ENCODE results near the gene DAB2.

DAB2 gene

GRCh38 chr5:39447059-39447458, 22.3 kb upstream of the DAB2 start:
- no peak for DNase-seq

GRCh38 chr5:39446231-39446630, 21.5 kb upstream of the DAB2 start:
- DNase-seq: no peak

- DNase-seq: no peak
These were observed 19.1 kb upstream of the DAB2 start for GRCh38 chr5:39443911-39444310.

GRCh38 chr5:39442991-39443390, 18.2 kb upstream of the DAB2 start:
- DNase-seq: no peak

- DNase-seq: no peak
These were observed 17.1 kb upstream of the DAB2 start for GRCh38 chr5:39441838-39442237.

GRCh38 chr5:39440958-39441624, 16.3 kb upstream of the DAB2 start:
- no peak for DNase-seq

- DNase-seq: no peak
These were observed 15.6 kb upstream of the DAB2 start for GRCh38 chr5:39440192-39440957.

- no peak for DNase-seq
These were observed 14.9 kb upstream of the DAB2 start for GRCh38 chr5:39439582-39440162.

GRCh38 chr5:39437467-39437866, 12.7 kb upstream of the DAB2 start:
- DNase-seq: no peak

GRCh38 chr5:39433848-39434247, 9.1 kb upstream of the DAB2 start:
- DNase-seq: no peak

GRCh38 chr5:39432696-39433530, 8.1 kb upstream of the DAB2 start:
- DNase-seq: no peak

GRCh38 chr5:39430461-39430860, 5.7 kb upstream of the DAB2 start:
- DNase-seq: no peak

GRCh38 chr5:39428640-39429039, 3.9 kb upstream of the DAB2 start:
- no peak for DNase-seq

GRCh38 chr5:39427633-39428032, 2.9 kb upstream of the DAB2 start:
- no peak for DNase-seq

- DNase-seq: no peak
These were observed 2.4 kb upstream of the DAB2 start for GRCh38 chr5:39427229-39427628.

- no peak for DNase-seq
These were observed 1.9 kb upstream of the DAB2 start for GRCh38 chr5:39426746-39427105.

GRCh38 chr5:39426051-39426745, 1.4 kb upstream of the DAB2 start:
- no peak for DNase-seq

- DNase-seq: no peak
These were observed 1.4 kb downstream of the DAB2 start for GRCh38 chr5:39423331-39423751.

- no peak for DNase-seq
These were observed 2.0 kb downstream of the DAB2 start for GRCh38 chr5:39422728-39423285.

GRCh38 chr5:39422036-39422606, 2.7 kb downstream of the DAB2 start:
- DNase-seq: no peak

- no peak for DNase-seq
These were observed 4.2 kb downstream of the DAB2 start for GRCh38 chr5:39420482-39421145.

Data from T-helper 9 cell (primary cell).